ENCODE measurements around the gene EPRS1.
"Not testable (repeated sequence)": the region's sequence is repeated elsewhere in the genome, so short reads cannot be mapped to it uniquely, and the experiment has no call there.

EPRS1 gene

GRCh38 chr1:220046052-220046930, at the start of gene EPRS1:
EPRS1 (minus strand) TSS chr1:220046505; CDS start chr1:220046388, 117 bp downstream.
- in situ Hi-C loops (cut with MboI; ENCODE audit: low sequenced_read_pairs): no loop called here

- in situ Hi-C loops (cut with MboI; ENCODE audit: low sequenced_read_pairs): no loop called here
These were observed 48.0 kb upstream of the EPRS1 start, which contains the start of gene IARS2 for GRCh38 chr1:220094016-220094911. IARS2 (plus strand) TSS chr1:220094132; CDS start chr1:220094217, 85 bp downstream.

- in situ Hi-C loops (cut with MboI; ENCODE audit: low sequenced_read_pairs): no loop called here
These were observed 47.2 kb upstream of the EPRS1 start for GRCh38 chr1:220093361-220094015.

- in situ Hi-C loops (cut with MboI; ENCODE audit: low sequenced_read_pairs): no loop called here
These were observed 46.4 kb upstream of the EPRS1 start for GRCh38 chr1:220092694-220093093.

DNA sequence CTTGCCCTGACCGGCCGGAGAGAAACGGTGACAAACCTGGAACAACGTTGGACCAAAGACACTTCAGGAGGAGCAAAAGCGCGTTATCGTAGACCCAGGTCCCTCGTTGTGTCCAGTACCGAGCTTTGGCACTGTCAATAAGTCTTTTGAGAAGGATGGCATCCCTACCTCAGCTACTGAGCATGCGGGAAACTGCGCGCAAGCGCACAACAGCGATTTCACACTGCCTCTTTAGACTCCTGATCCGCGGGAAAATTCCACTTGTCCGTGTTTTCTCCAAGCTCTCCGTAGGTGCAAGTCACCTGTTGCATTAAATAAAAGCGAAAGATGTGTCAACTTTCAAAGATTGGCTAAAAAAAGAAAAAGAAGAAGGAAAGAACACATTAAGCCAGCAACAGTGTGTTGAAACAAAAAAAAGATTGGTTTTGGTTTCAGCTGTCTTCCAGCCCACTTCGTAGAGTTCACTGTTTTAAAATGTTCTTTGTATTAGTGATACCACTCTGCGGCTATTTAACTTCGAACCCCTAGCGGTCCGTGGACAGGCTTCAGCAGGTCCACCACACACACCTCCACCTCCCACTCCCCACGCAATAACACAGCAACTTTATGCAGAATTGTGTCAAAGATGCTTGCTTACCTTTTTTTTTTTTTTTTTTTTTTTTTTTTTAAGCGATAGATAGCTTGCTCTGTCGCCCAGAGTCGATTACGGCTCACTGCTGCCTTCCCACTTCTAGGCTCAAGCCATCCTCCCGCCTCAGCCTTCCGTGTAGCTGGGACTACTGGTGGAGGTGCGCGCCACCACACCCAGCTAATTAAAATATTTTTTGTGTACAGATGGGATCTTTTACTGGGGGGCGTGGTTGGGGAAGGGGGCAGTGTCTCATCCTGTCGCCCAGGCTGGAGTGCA, 43.6 kb upstream of the EPRS1 start, which contains the start of gene BPNT1:
Gene BPNT1, minus strand, starts transcription at position 139 of the 907 bp plus-strand sequence. CDS start 9,942 bp downstream, outside the sequence.
- in situ Hi-C loops (cut with MboI; ENCODE audit: low sequenced_read_pairs): no loop called here

GRCh38 chr1:220086261-220086686, 40.0 kb upstream of the EPRS1 start:
- in situ Hi-C loops (cut with MboI; ENCODE audit: low sequenced_read_pairs): not testable (repeated sequence)

DNA sequence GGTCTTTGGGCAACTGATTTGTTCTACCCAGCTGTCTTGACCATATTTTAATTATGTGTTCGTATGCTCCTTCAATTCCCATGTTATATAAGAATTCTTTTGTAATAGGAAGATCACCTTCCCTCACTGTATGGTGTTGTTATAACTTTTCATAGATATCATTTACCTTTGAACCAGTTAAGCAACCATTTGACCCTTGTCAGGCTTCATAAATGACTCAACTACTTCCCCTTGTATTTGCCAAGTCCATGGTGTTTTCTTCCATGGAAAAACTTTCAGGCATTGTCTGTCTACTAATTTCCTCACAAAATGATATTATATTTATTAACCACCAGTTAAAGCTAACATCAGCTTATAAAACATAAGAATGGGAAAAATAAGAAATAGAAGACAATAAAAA, 38.2 kb upstream of the EPRS1 start:
- in situ Hi-C loops (cut with MboI; ENCODE audit: low sequenced_read_pairs): no loop called here

GRCh38 chr1:220077887-220078286, 31.6 kb upstream of the EPRS1 start:
- in situ Hi-C loops (cut with MboI; ENCODE audit: low sequenced_read_pairs): no loop called here

DNA sequence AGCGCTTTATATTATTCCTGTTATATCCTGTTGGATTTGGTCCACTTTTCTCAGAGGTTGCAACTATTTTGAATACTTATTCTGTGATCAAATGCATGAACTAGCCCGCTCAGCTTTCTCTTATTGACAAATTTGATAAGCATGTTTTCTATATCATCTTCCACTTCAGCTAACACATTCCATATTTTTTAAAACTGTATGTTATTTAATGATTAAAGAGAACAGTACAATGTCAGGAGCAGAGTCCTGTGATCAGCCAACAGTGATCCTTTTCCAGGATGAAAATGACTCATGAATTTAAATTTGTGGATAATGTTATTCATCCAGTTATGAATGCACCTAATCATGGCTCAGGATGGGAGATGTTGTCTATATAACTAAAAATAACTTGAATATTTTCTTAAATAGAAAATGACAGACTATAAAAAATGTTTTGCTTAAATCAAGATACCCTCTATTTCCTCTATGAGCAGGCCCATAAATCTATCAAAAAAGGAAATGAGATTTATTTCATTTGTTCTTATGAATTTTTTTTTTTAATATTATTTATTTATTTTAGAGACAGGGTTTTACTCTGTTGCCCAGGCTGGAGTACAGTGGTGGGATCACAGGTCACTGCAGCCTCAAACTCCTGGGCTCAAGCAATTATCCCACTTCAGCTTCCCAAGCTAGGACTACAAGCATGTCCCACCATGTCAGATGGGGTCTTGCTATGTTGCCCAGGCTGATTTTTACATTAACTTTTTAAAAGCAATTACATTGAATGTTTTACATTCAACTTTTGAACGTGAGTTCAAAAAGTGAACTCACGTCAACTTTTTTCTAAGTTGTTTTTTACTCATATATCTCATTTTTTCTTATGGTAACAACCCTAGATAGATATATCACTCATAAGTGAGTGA, 30.8 kb upstream of the EPRS1 start:
- in situ Hi-C loops (cut with MboI; ENCODE audit: low sequenced_read_pairs): no loop called here

GRCh38 chr1:220067269-220068204, 21.2 kb upstream of the EPRS1 start:
- in situ Hi-C loops (cut with MboI; ENCODE audit: low sequenced_read_pairs): no loop called here

DNA sequence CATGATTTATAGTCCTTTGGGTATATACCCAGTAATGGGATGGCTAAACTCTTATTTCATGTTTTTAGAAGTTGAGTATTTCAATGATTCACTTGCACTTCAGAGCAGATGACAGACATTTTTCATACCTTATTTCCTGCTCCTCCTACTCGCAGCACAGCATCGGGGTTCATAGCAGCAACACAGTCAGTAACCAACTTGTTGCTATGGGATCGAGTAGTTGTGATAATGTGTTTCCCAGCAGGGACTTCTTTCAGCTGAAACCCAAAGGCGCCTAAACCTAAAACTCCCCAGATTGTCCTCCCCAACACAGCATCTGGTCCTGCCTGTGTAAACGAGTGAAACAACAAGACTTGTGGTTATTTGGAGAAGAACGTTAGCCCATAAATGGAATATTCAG, 16.3 kb upstream of the EPRS1 start:
- in situ Hi-C loops (cut with MboI; ENCODE audit: low sequenced_read_pairs): no loop called here

GRCh38 chr1:220060876-220061275, 14.6 kb upstream of the EPRS1 start:
- in situ Hi-C loops (cut with MboI; ENCODE audit: low sequenced_read_pairs): no loop called here

GRCh38 chr1:220056374-220056773, 10.1 kb upstream of the EPRS1 start:
- in situ Hi-C loops (cut with MboI; ENCODE audit: low sequenced_read_pairs): no loop called here

DNA sequence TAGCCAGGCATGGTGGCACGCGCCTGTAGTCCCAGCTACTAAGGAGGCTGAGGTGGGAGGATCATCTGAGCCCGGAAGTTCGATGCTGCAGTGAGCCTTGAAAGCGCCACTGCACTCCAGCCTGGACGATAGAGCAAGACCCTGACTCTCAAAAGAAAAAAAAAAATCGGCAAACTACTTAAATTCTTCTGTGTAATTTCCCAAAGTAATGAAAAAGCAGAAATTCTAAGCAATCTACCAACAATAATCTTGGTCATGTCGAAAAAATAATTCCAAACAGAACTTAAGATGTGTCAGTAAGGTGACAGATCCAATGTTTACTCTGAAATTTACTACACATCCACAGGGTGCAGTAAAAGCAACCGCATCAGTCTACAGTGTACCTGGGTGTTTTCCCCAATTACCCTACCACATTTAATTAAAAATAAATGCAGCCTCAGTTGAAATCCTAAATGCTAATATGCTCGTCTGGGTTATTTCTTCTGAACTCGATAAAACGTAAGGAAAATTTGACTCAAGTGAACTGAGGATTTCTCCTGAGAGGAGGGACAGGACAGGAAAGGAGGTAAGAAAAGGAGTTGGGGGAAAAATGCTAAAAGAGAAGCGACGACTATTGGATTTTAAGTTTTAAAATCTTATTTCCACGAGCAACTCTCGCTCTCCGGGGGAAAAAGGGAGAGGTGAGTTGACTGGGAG, 801 bp downstream of the EPRS1 start:
- in situ Hi-C loops (cut with MboI; ENCODE audit: low sequenced_read_pairs): no loop called here

DNA sequence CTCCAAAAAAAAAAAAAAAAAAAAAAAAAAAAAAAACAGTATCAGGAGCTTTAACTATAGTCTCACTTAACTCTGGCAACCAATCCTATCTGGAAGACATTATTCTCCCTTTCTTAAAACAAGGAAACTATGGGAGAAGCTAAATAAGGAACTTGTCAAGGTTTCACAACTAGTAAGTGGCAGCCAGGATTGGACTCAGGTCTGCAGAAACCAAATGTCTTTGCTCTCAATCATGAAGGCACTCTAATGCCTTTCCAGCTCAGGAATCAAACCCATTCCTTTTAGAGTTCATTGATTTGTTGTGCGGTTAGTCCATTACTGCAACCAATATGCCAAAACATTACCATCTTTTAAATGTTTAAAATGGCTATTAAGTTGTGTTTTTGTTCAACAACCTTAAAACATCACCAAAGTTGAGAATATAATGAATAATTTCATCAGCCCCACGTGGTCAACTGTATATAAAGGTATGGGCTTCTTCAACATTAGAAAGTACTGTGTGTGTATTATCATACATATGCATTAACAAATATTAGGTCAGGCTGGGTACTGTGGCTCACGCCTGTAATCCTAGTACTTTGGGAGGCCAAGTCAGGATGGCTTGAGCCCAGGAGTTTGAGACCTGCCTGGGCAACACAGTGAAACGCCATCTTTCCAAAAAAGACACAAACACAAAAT, 1.5 kb downstream of the EPRS1 start:
- in situ Hi-C loops (cut with MboI; ENCODE audit: low sequenced_read_pairs): no loop called here

GRCh38 chr1:220043646-220044045, 2.7 kb downstream of the EPRS1 start:
- in situ Hi-C loops (cut with MboI; ENCODE audit: low sequenced_read_pairs): no loop called here

Data from hTERT RPE-1 (cell line).